SK-N-MC (cell line): Measurements from ENCODE around the gene IL36G.

Source experiments
- DNase-seq: peaks from one replicate; pipeline ENCODE4 v3.0.0-alpha.2; 2011; ENCODE audit warnings: low read depth, low spot score
- H3K27ac ChIP-seq: fragments of 200-600 bp; sonication (generic); 2 replicates; pipeline ENCODE4 v1.5.1; 2016; ENCODE audit warnings: mixed run types
- H3K36me3 ChIP-seq: fragments of 200-600 bp; sonication (generic); 2 replicates; pipeline ENCODE4 v1.6.1; 2017; ENCODE audit warnings: antibody characterized with exemption, low read length, mixed read lengths; ENCODE audit not compliant: insufficient read depth
- H3K4me3 ChIP-seq: fragments of 200-600 bp; sonication (generic); 2 replicates; pipeline ENCODE4 v1.5.1; 2016
- H3K9ac ChIP-seq: fragments of 200-600 bp; sonication (generic); 2 replicates; pipeline ENCODE4 v1.8.0; 2017; ENCODE audit warnings: mixed run types, mixed read lengths; ENCODE audit not compliant: insufficient read length
- H3K9me3 ChIP-seq: fragments of 200-600 bp; sonication (generic); 2 replicates; pipeline ENCODE4 v1.6.1; 2017; ENCODE audit warnings: low read depth, mild to moderate bottlenecking, antibody characterized with exemption, low read length, moderate library complexity, mixed read lengths
- EZH2 ChIP-seq: fragments of 200-600 bp; sonication (generic); IDR thresholded peaks from one replicate; pipeline ENCODE4 v1.6.1; 2017; ENCODE audit warnings: antibody characterized with exemption
- FOXP2 ChIP-seq: optimal IDR thresholded peaks from 2 replicates; pipeline ENCODE3; 2011; ENCODE audit warnings: mild to moderate bottlenecking, moderate library complexity; ENCODE audit not compliant: insufficient read depth; ENCODE audit errors: extremely low read length, control extremely low read depth
- POLR2AphosphoS5 ChIP-seq: IDR thresholded peaks from 2 replicates; pipeline ENCODE4 v1.6.1; 2012; ENCODE audit warnings: mild to moderate bottlenecking, low read depth, low read length, borderline replicate concordance

IL36G gene

DNA sequence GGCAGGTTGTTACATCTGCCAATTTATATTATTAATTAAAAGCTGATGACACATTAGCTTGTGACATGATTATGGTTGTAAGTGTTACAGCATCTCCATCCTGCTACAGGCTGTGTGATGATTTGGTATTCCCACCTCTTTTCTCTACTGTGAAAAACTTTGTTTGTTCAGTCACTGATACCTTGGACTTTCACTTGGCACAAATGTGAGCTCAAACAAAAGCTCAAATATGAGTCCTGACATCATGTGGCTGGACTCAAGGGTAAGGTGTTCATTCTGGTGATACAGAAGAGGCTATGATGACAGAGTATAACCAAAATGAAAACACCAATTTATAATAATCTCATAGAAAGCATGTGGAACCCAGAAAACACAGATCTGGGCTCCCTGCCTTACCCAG lies 16.0 kb downstream of the IL36G start:
- Histone ChIP-seq H3K9ac (no peak overlapping the region), H3K9me3 (no peaks in the 10 kb centered on the region), H3K27ac (no peak overlapping the region), H3K36me3 (no peaks in the 10 kb centered on the region), H3K4me3 (no peak overlapping the region)
- DNase-seq: no peak
- no peak for TF ChIP-seq EZH2
- TF ChIP-seq POLR2AphosphoS5: no peak
- no peak for TF ChIP-seq FOXP2

DNA sequence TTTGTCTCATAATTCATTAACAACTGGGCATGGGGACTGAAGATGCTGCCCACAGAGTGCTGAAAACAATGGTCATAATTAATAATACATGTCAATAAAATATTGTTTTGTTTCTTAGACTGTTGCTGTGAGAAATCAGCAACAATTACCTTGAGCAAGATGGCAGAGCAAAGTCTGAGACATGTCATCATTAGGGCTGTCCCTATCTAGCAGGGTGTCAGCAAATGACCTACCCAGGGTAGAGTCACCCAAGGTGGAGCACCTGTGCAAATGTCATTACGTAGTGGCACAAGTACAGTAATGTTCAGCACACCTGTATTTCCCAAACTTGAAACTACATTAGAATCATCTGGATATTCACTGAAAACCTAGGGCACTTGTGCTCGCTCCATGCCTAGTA lies 16.8 kb downstream of the IL36G start:
- DNase-seq: no peak
- no peaks in the 10 kb centered on the region for H3K36me3 ChIP-seq
- H3K9me3 ChIP-seq: no peaks in the 10 kb centered on the region
- TF ChIP-seq FOXP2: no peak
- no peak for TF ChIP-seq EZH2
- no peak for TF ChIP-seq POLR2AphosphoS5
- H3K4me3 ChIP-seq: no peak overlapping the region
- no peak overlapping the region for H3K9ac ChIP-seq
- no peak overlapping the region for H3K27ac ChIP-seq

DNA sequence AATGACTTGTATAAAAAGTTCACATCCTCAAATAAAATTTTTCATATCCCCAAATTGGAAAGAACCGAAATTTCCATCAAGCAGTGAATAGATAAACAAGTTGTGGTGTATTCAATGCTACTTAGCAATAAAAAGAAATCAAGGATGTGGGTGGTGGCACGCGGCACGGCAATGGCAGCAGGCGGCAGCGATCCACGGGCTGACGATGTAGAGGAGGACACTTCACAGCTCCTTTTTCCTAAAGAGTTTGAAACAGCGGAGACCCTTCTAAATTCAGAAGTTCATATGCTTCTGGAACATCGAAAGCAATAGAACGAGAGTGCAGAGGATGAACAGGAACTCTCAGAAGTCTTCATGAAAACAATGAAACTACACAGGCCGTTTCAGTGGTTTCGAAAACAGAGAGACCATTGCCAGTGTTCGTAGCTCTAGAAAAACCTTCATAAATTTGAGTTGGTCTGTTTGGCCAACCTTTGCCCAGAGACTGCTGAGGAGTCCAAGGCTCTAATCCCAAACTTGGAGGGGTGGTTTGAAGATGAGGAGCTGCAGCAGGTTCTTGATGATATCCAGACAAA lies 17.6 kb downstream of the IL36G start:
- Histone ChIP-seq H3K9ac (no peak overlapping the region), H3K4me3 (no peak overlapping the region), H3K9me3 (no peaks in the 10 kb centered on the region), H3K27ac (no peak overlapping the region), H3K36me3 (no peaks in the 10 kb centered on the region)
- no peak for TF ChIP-seq EZH2
- DNase-seq: no peak

DNA sequence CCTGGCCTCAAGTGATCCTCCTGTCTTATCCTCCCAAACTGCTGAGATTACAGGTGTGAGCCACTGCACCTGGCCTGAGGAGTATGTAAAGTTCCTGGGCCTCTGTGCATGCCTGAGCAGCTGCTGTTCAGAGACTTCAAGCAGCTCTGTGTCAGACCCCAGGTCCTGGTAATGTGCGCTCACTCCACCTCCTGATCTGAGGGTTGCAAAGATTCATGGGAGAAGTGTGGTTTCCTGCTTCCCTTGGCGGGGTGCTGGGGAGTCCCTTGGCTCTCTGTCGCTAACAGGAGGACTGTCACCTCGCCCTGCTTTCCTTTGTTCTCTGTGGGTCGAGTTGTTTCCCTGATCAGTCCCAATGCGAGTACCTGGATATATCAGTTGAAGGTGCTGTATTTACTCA lies 18.8 kb downstream of the IL36G start:
- DNase-seq: no peak
- H3K9ac ChIP-seq: no peak overlapping the region
- no peaks in the 10 kb centered on the region for H3K36me3 ChIP-seq
- no peak overlapping the region for H3K4me3 ChIP-seq
- TF ChIP-seq FOXP2: no peak
- TF ChIP-seq EZH2: no peak
- TF ChIP-seq POLR2AphosphoS5: no peak
- H3K9me3 ChIP-seq: no peaks in the 10 kb centered on the region
- H3K27ac ChIP-seq: no peak overlapping the region

DNA sequence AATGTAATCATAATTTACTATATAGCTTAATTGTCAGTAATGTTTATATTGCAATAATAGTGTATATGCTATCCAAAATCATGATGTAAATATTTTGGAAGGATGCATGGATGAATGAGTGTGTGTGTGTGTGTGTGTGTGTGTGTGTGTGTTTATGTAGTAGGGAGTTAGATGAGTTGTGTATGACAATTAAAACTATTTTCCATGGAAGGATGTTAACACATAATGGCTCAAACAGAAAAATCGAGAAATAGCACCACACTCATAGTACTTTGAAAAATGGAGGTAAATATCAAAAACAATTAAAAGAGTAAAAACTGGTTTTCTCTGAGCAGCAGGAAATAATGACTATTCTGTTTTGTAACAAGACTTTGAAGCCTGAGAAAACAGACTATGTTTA lies 19.3 kb downstream of the IL36G start:
- Histone ChIP-seq H3K27ac (no peak overlapping the region), H3K36me3 (no peaks in the 10 kb centered on the region), H3K9ac (no peak overlapping the region), H3K9me3 (no peaks in the 10 kb centered on the region), H3K4me3 (no peak overlapping the region)
- no peak for DNase-seq
- TF ChIP-seq EZH2: no peak
- no peak for TF ChIP-seq POLR2AphosphoS5
- no peak for TF ChIP-seq FOXP2

DNA sequence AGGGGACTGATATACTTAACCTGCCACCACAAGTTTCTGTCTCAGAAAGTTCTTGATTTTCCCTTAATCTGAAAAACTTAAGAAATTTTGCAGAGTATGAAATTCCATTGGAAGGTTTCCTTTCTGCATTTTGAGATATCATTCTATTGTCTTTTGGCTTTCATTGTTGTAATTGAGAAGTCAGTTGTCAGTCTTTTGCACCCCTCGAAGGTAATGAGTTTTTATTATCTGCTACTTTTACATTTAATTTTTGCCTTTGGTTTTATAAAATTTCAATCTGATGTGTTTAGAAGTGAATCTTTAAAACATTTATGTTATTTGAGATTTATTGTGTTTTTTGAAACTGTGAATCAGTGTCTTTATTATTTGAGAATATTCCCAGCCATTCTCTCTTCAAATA lies 22.6 kb downstream of the IL36G start:
- H3K9ac ChIP-seq: no peak overlapping the region
- no peak overlapping the region for H3K4me3 ChIP-seq
- H3K27ac ChIP-seq: no peak overlapping the region
- no peak for DNase-seq
- no peaks in the 10 kb centered on the region for H3K36me3 ChIP-seq
- TF ChIP-seq EZH2: no peak
- no peak for TF ChIP-seq POLR2AphosphoS5
- no peak for TF ChIP-seq FOXP2
- no peaks in the 10 kb centered on the region for H3K9me3 ChIP-seq

DNA sequence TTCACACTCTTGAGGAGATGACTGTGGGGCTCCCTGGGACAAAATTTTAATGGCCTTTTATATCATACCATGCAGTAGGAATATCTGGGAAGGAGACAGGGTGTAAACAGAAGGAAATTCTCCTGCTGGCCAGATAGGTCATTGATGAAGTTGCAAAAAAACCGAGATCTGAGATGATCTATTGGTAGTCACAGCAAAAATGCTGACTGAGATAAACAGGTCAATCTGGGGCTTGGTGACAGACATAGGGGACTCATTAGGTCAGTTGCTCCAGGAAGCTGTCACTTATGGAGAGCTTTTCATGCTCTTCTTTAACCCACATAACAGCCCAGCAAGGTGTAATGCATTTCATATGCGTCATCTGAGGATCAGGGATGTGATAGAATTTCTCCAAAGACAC lies 24.9 kb downstream of the IL36G start:
- TF ChIP-seq EZH2 (no peak), POLR2AphosphoS5 (no peak), FOXP2 (no peak)
- Histone ChIP-seq H3K9me3 (no peaks in the 10 kb centered on the region), H3K4me3 (no peak overlapping the region), H3K36me3 (no peaks in the 10 kb centered on the region), H3K27ac (no peak overlapping the region), H3K9ac (no peak overlapping the region)
- DNase-seq: no peak

DNA sequence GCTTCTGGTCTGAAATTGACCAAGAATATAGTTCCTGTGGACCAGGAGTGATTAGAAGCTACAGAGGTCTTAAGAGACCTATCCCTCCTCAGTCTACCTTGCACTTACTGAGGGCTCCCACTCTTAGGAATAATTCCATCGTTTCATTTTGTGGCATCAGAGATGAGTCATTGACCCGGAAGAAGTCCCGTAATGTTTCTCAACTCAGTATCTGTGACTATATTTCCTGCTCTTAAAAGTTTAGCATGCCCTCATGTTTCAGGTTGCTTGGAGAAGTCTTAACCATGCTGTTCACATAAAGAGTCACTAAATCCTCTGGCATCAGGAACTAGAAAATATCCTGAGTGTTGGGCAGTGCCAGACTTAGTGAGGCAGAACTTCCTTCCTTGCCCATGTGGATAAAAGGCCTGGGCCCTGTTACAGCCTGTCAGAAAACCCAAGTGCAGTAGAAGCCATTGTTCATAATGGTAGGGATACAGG lies 27.3 kb downstream of the IL36G start, which contains the start of gene IL36A:
Gene IL36A (plus strand): TSS at position 430 of the 480 bp plus-strand sequence. CDS start 413 bp downstream, outside the sequence.
- TF ChIP-seq POLR2AphosphoS5 (no peak), EZH2 (no peak), FOXP2 (no peak)
- Histone ChIP-seq H3K9me3 (no peaks in the 10 kb centered on the region), H3K4me3 (no peak within 1 kb of the TSS), H3K36me3 (no peaks in the 10 kb centered on the region), H3K27ac (no peak within 1 kb of the TSS), H3K9ac (no peak within 1 kb of the TSS)
- no peak for DNase-seq

DNA sequence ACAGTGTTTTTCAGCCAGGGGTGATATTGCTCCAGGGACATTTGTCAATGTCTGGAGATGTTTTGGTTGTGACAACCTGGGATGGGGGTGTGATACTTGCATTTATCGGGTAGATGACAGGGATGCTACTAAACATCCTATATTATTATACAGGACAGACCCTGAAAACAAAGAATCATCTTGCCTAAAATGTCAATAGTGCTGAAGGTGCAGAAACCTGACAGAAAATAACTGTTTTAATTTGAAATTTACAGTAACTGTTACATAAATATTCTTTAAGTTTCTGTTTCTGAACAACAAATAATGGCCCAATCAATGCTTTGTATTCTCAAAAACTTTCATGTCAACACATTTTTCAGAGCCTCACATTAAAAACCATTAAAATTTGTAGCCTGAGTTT lies 29.4 kb downstream of the IL36G start:
- TF ChIP-seq EZH2 (no peak), FOXP2 (no peak), POLR2AphosphoS5 (no peak)
- Histone ChIP-seq H3K9me3 (no peaks in the 10 kb centered on the region), H3K9ac (no peak overlapping the region), H3K36me3 (no peaks in the 10 kb centered on the region), H3K4me3 (no peak overlapping the region), H3K27ac (no peak overlapping the region)
- DNase-seq: no peak
